Activated naive CD4-positive, alpha-beta T cell treated with anti-CD3 and anti-CD28 coated beads, Interleukin-2, amount 10 ng/mL, durations not matched to agents 7 days and 5 days (primary cell): ENCODE results near the gene NR1H2.
A peak's percentile ranks its signal among the peaks of the same experiment; 100 is the strongest.
"Not testable (repeated sequence)": the region's sequence is repeated elsewhere in the genome, so short reads cannot be mapped to it uniquely, and the experiment has no call there.

Experiments used
- CTCF ChIA-PET: fragments of 350-600 bp; sonication (Branson Sonifier 250); formaldehyde crosslinking; loops from one replicate; lab custom pipeline; 2021; ENCODE audit warnings: antibody characterized with exemption; lab: Charles Lee
- DNase-seq: peaks from one replicate; pipeline ENCODE4 v3.0.0-alpha.2; 2020
- H3K27ac Mint-ChIP-seq: one replicate; pipeline ENCODE4 v1.8.0; 2021; ENCODE audit warnings: mild to moderate bottlenecking, moderate library complexity, mixed read lengths
- H3K27me3 Mint-ChIP-seq: one replicate; pipeline ENCODE4 v1.8.0; 2021; ENCODE audit warnings: mild to moderate bottlenecking, mixed read lengths
- H3K36me3 Mint-ChIP-seq: one replicate; pipeline ENCODE4 v1.8.0; 2021; ENCODE audit warnings: mixed read lengths
- H3K4me1 Mint-ChIP-seq: one replicate; pipeline ENCODE4 v1.8.0; 2021; ENCODE audit warnings: mixed read lengths
- H3K4me3 Mint-ChIP-seq: one replicate; pipeline ENCODE4 v1.8.0; 2021; ENCODE audit warnings: mild to moderate bottlenecking, moderate library complexity, mixed read lengths
- H3K9me3 Mint-ChIP-seq: one replicate; pipeline ENCODE4 v1.8.0; 2021; ENCODE audit warnings: mixed read lengths

NR1H2 gene

GRCh38 chr19:50376166-50377050 lies at the start of gene NR1H2:
Gene NR1H2, plus strand, starts transcription at chr19:50376457. Its CDS starts 1,149 bp downstream, at chr19:50377606.
- H3K4me1 Mint-ChIP-seq = peaks cover 30% of the 10 kb centered on the region
- no peaks in the 10 kb centered on the region for H3K9me3 Mint-ChIP-seq
- CTCF ChIA-PET = interaction anchor here (0.7 to 1.1 kb wide), 3 partner anchors 9 to 23 kb away, joined by 3 to 6 read pairs (median 3); no protein-coding TSS in a partner anchor
- peaks cover 38% of the 10 kb centered on the region for H3K36me3 Mint-ChIP-seq
- DNase-seq = peak; percentile 95
- H3K27ac Mint-ChIP-seq = peak within 1 kb of the TSS; percentile 98
- H3K27me3 Mint-ChIP-seq = no peaks in the 10 kb centered on the region
- H3K4me3 Mint-ChIP-seq = peak within 1 kb of the TSS; percentile 90

DNA sequence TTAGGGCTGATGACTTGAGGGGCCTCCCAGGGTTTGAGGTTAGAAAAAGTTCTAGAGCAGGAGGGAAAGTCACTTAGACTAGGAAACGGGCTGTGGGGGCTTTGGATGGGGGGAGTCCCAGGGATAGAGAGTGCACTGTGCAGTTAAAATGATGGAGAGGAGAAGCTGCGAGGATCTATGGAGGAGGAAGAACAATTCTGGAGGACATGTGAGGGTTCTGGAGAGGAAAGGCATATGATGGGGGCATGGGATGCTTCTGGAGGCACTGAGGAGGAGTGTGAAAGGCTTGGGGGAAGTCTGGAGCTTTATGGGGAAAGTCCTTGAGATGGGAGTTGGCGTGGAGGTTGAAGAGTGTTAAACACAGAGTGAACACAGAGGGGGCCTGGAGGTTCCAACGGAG lies 49.2 kb upstream of the NR1H2 start:
- Mint-ChIP-seq H3K27me3 (peaks cover 72% of the 10 kb centered on the region), H3K4me3 (peak overlapping the region; percentile 58), H3K4me1 (peaks cover 55% of the 10 kb centered on the region), H3K36me3 (peaks cover 18% of the 10 kb centered on the region), H3K9me3 (peaks cover 8% of the 10 kb centered on the region), H3K27ac (no peak overlapping the region)
- no peak for DNase-seq
- CTCF ChIA-PET = no interaction called here

GRCh38 chr19:50327461-50328223 lies 48.6 kb upstream of the NR1H2 start:
- peaks cover 19% of the 10 kb centered on the region for H3K36me3 Mint-ChIP-seq
- H3K4me1 Mint-ChIP-seq = peaks cover 61% of the 10 kb centered on the region
- H3K9me3 Mint-ChIP-seq = peaks cover 8% of the 10 kb centered on the region
- CTCF ChIA-PET = interaction anchor here (0.7 to 1.4 kb wide), 4 partner anchors 11 to 91 kb away, joined by 3 to 4 read pairs (median 4); no protein-coding TSS in a partner anchor
- H3K4me3 Mint-ChIP-seq = peak overlapping the region; percentile 58
- H3K27ac Mint-ChIP-seq = peak overlapping the region; percentile 1
- no peak for DNase-seq
- H3K27me3 Mint-ChIP-seq = peaks cover 78% of the 10 kb centered on the region

GRCh38 chr19:50328224-50328872 lies 47.9 kb upstream of the NR1H2 start:
- H3K4me3 Mint-ChIP-seq = no peak overlapping the region
- H3K4me1 Mint-ChIP-seq = peaks cover 66% of the 10 kb centered on the region
- CTCF ChIA-PET = interaction anchor here (0.7 to 1.4 kb wide), 4 partner anchors 10 to 92 kb away, joined by 3 to 4 read pairs (median 4); no protein-coding TSS in a partner anchor
- H3K9me3 Mint-ChIP-seq = peaks cover 8% of the 10 kb centered on the region
- no peak overlapping the region for H3K27ac Mint-ChIP-seq
- peaks cover 85% of the 10 kb centered on the region for H3K27me3 Mint-ChIP-seq
- H3K36me3 Mint-ChIP-seq = peaks cover 20% of the 10 kb centered on the region
- no peak for DNase-seq

GRCh38 chr19:50328873-50329145 lies 47.4 kb upstream of the NR1H2 start:
- no peak overlapping the region for H3K27ac Mint-ChIP-seq
- CTCF ChIA-PET = interaction anchor here (0.6 to 1.4 kb wide), 5 partner anchors 9 to 74 kb away, joined by 3 to 5 read pairs (median 3); no protein-coding TSS in a partner anchor

DNA sequence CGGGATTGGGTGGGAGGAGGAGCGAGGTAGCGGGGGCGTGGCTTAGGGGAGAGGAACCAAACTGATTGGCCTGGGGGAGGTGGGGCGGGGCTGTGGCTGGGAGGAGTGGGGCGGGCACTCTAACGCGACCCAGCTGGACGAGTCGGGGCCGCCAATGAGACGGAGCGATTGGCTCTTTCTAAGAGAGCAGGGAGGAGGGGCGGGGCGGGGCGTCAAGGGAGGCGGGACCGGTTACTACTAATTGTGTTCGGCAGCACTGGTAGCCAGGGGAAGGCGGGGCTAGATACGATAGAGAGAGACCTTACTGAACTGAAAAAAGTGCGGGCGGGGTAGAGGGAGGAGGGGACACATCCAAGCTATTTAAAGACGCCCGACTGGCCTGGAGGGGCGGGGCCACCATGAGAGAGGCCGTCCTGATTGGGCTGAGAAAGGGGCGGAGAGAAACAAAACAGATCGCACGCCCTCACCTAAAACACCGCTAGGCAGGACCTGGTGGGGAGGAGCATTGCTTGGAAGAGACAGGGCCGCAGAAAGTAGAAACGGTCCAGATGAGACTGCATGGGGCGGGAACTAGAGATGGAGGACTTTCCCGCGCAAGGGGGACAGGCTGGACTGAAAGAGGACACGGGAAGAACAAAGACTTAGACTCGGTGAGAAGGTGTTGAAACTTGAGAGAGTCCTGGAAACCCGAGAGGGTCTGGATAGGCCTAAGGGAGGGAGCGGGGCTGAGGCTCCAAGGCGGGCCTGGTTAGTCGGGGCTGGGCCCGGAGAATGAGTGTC lies 46.9 kb upstream of the NR1H2 start, which contains the start of gene KCNC3:
TSS of gene KCNC3 (minus strand) at position 232 of the 780 bp plus-strand sequence. CDS start 295 bp downstream, outside the sequence.
- H3K36me3 Mint-ChIP-seq = peaks cover 20% of the 10 kb centered on the region
- DNase-seq = peak; percentile 98
- peaks cover 75% of the 10 kb centered on the region for H3K4me1 Mint-ChIP-seq
- H3K9me3 Mint-ChIP-seq = peaks cover 11% of the 10 kb centered on the region
- CTCF ChIA-PET = interaction anchor here (0.6 to 1.4 kb wide), 5 partner anchors 8 to 75 kb away, joined by 3 to 5 read pairs (median 3); no protein-coding TSS in a partner anchor
- peak within 1 kb of the TSS; percentile 98 for H3K27ac Mint-ChIP-seq
- peak within 1 kb of the TSS; percentile 81 for H3K4me3 Mint-ChIP-seq
- peaks cover 89% of the 10 kb centered on the region for H3K27me3 Mint-ChIP-seq

More at GRCh38 chr19:50328873-50329145, 47.4 kb upstream of the NR1H2 start:
- H3K4me3 Mint-ChIP-seq = peak overlapping the region; percentile 81
- no peak for DNase-seq
- H3K27me3 Mint-ChIP-seq = peaks cover 89% of the 10 kb centered on the region
- H3K9me3 Mint-ChIP-seq = peaks cover 8% of the 10 kb centered on the region
- peaks cover 71% of the 10 kb centered on the region for H3K4me1 Mint-ChIP-seq
- peaks cover 20% of the 10 kb centered on the region for H3K36me3 Mint-ChIP-seq

- H3K4me1 Mint-ChIP-seq = peaks cover 75% of the 10 kb centered on the region
- H3K27ac Mint-ChIP-seq = peak overlapping the region; percentile 98
Measured at GRCh38 chr19:50329926-50330294, 46.3 kb upstream of the NR1H2 start.

GRCh38 chr19:50330365-50331078 lies 45.7 kb upstream of the NR1H2 start:
- Mint-ChIP-seq H3K4me1 (peaks cover 80% of the 10 kb centered on the region), H3K9me3 (peaks cover 11% of the 10 kb centered on the region), H3K4me3 (peak overlapping the region; percentile 81), H3K36me3 (peaks cover 20% of the 10 kb centered on the region), H3K27ac (peak overlapping the region; percentile 98), H3K27me3 (peaks cover 89% of the 10 kb centered on the region)
- CTCF ChIA-PET = no interaction called here
- DNase-seq = peak; percentile 91

More at GRCh38 chr19:50329926-50330294, 46.3 kb upstream of the NR1H2 start:
- not testable (repeated sequence) for DNase-seq
- peak overlapping the region; percentile 81 for H3K4me3 Mint-ChIP-seq
- CTCF ChIA-PET = interaction anchor here (1.1 kb wide), 1 partner anchor 75 kb away, joined by 5 read pairs; no protein-coding TSS in a partner anchor
- H3K27me3 Mint-ChIP-seq = peaks cover 88% of the 10 kb centered on the region
- peaks cover 11% of the 10 kb centered on the region for H3K9me3 Mint-ChIP-seq
- peaks cover 20% of the 10 kb centered on the region for H3K36me3 Mint-ChIP-seq

DNA sequence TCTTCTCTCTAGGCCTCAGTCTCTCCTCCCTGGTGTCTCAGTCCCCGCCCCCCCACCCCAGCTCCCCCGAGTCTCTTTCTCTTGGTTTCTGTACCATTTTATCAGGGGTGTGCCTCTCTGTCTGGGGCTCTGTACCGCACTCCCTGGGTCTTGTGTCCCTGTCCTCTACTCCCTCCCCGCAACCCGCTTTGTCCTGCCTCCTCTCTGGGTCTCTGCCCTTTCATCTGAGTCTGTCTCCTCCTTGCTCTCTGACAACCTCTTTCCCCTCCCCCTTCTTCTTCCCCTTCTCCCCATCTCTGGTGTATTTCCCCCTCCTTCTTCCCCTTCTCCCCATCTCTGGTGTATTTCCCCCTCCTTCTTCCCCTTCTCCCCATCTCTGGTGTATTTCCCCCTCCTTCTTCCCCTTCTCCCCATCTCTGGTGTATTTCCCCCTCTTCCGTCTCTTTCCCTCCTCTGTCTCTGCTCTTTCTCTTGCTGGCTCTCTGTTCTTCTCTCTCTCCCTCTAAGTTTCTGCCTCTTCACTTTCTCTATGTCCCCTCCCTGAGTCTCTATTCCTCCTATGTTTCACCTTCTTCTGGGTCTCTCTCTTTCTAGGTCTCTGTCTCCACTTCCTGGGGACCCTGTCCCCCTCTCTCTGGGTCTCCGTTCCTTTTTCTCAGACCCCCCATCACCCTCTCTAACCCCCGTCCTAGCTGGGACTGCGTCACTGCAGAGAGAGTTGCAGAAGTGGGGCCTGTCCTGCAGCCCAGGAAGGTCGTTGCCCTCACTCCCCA lies 44.9 kb upstream of the NR1H2 start:
- Mint-ChIP-seq H3K4me3 (peak overlapping the region; percentile 80), H3K27me3 (peaks cover 80% of the 10 kb centered on the region), H3K4me1 (peaks cover 81% of the 10 kb centered on the region), H3K9me3 (peaks cover 11% of the 10 kb centered on the region), H3K36me3 (peaks cover 20% of the 10 kb centered on the region), H3K27ac (peak overlapping the region; percentile 87)
- CTCF ChIA-PET = no interaction called here
- DNase-seq = peak; percentile 42

DNA sequence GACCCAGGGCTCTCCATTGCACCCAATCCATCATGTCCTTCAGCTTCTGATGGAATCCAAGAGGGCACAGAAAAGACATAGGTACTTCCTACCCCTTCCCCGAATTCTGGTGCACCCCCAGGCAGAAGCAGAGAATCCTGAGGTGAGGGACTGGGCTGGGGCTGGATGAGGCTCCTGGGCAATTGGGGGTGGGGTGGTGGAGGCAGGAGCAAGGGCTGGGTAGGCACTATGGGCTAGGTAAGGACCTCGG lies 44.3 kb upstream of the NR1H2 start:
- Mint-ChIP-seq H3K9me3 (peaks cover 11% of the 10 kb centered on the region), H3K27ac (peak overlapping the region; percentile 87), H3K36me3 (peaks cover 20% of the 10 kb centered on the region), H3K27me3 (peaks cover 75% of the 10 kb centered on the region), H3K4me3 (peak overlapping the region; percentile 80), H3K4me1 (peaks cover 75% of the 10 kb centered on the region)
- CTCF ChIA-PET = interaction anchor here (2.7 kb wide), 1 partner anchor 26 kb away, joined by 9 read pairs; no protein-coding TSS in a partner anchor
- DNase-seq = no peak

- peak overlapping the region; percentile 80 for H3K4me3 Mint-ChIP-seq
- DNase-seq = no peak
- H3K4me1 Mint-ChIP-seq = peaks cover 70% of the 10 kb centered on the region
- H3K27me3 Mint-ChIP-seq = peaks cover 70% of the 10 kb centered on the region
- H3K27ac Mint-ChIP-seq = peak overlapping the region; percentile 87
- peaks cover 14% of the 10 kb centered on the region for H3K36me3 Mint-ChIP-seq
- CTCF ChIA-PET = interaction anchor here (2.7 kb wide), 1 partner anchor 25 kb away, joined by 9 read pairs; no protein-coding TSS in a partner anchor
- H3K9me3 Mint-ChIP-seq = peaks cover 11% of the 10 kb centered on the region
Measured at GRCh38 chr19:50332244-50333038, 43.8 kb upstream of the NR1H2 start.
